Measurements from ENCODE around the gene EXD3.
"Not testable (repeated sequence)": the region's sequence is repeated elsewhere in the genome, so short reads cannot be mapped to it uniquely, and the experiment has no call there.

Gene EXD3

GRCh38 chr9:137380171-137380570 lies 42.8 kb downstream of the EXD3 start:
- DNase-seq (ENCODE audit: low read depth, low spot score), result no peak

DNA sequence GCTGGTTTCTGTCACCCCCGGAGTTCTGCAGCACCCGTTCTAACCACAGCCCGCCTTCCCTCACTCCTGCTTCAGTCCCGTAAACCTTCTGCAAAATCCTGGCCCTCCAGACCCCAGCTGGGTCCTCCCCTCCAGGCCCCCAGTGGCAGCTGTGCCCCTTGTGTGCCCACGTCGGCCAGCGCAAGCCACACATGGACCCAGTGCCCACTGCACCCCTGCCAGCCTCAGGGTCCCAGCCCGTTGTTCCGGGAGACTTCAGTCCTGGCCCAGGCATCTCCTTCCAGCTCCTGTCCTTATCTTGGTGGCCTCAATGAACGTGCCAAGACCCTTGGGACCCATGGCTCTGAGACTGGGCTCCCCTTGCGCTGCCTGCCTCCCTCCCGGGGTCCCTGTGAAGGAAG lies 43.2 kb downstream of the EXD3 start:
- DNase-seq (ENCODE audit: low read depth, low spot score), result no peak

DNA sequence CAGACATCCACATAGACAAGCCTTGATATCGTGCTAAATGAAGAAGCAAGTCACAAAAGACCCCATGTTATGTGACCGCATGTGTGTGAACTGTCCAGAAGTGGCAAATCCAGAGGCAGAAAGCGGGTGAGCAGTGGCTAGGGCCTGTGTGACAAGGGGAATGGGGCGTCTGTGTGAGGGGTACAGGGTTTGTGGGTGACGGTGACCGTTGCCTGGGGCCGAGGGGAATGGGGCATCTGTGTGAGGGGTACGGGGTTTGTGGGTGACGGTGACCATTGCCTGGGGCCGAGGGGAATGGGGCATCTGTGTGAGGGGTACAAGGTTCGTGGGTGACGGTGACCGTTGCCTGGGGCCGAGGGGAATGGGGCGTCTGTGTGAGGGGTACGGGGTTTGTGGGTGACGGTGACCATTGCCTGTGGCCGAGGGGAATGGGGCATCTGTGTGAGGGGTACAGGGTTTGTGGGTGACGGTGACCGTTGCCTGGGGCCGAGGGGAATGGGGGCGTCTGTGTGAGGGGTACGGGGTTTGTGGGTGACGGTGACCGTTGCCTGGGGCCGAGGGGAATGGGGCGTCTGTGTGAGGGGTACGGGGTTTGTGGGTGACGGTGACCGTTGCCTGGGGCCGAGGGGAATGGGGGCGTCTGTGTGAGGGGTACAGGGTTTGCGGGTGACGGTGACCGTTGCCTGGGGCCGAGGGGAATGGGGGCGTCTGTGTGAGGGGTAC lies 44.1 kb downstream of the EXD3 start:
- DNase-seq (ENCODE audit: low read depth, low spot score), result not testable (repeated sequence)

DNA sequence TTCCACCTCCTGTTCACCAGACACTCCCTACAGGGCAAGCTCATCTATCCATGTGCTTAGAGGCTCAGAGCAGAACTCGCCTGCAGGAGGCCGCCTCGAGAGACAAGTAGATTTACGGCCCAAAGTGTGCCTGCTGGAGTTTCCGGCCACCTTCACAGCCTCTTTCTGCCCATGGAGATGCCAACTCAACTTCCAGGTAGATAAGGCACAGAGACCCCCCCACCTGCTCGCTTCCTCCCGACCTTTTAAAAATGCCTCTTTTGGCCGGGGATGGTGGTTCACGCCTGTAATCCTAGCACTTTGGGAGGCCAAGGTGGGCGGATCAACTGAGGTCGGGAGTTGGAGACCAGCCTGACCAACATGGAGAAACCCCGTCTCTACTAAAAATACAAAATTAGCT lies 46.6 kb downstream of the EXD3 start:
- no peak for DNase-seq (ENCODE audit: low read depth, low spot score)

- no peak for DNase-seq (ENCODE audit: low read depth, low spot score)
Measured at GRCh38 chr9:137375321-137376058, 47.5 kb downstream of the EXD3 start.

DNA sequence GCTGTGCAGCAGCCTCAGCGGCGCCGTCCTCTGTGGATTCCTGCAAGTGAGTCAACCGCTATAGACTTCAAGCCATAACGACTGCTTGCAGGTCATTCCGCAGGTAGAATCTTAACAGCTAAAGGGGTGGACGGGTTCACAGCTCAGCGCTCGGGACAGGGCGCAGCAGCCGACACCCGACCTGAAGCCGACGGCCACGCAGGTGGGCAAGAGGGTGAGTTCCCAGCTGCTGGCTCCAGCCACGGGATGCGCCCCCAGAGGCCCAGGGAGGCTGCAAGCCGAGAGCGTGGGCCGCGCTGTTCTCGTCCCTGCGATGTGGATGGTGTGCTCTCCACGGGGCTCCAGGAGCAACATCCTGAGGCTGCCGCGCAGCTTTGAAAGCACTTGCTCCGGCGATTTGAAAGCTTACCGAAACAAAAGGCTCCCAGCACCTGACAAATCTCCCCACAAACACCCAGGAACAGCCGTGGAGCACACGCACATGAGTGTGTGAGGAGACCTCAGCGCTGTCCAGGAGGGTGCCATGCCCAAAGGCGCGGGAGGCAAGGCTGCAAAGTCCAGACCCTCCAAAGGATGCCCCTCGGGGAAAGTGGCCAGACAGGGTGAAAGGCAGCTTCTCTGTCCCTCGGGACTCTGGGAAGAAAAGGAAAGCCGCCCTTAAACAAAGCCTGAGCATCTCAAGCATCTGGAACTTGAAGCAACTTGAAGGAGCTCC lies 48.7 kb downstream of the EXD3 start:
- DNase-seq (ENCODE audit: low read depth, low spot score), result no peak

- no peak for DNase-seq (ENCODE audit: low read depth, low spot score)
Measured at GRCh38 chr9:137373611-137373980, 49.4 kb downstream of the EXD3 start.

GRCh38 chr9:137372693-137373610 lies 50.0 kb downstream of the EXD3 start:
- DNase-seq (ENCODE audit: low read depth, low spot score), result no peak

DNA sequence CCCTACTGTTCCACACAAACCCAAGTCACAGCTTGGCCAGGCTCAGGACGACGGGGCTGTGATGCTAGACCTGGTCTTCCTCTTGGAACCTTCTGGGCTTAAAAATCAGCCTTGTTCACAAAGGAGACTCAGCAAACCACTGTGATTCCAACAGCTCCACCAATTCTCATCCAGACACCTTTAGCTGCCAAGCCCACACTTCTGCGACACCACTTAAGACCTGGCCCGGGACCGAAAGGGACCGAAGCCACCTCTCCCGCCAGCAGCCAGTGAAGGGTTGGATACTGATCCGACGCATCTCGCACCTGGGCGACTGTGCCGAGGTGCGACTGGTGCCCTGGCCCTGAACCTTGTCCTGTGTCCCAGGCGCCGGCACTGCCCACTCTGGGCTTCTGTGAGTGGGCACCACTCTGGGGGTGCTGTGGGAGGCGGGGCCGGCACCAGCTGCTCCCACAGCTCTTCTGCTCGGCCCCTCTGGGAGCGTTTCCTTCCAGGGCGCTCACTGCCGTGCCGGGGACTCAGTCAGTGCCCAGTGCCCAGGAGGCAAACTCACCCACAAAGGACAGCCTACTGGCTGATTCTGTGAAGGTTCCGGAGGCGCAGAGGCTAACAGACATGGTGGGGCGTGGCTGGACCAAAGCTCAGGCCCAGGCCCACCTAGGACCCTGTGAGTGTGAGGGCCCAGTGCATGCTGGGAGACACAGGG lies 50.9 kb downstream of the EXD3 start:
- no peak for DNase-seq (ENCODE audit: low read depth, low spot score)

GRCh38 chr9:137371521-137371941 lies 51.4 kb downstream of the EXD3 start:
- no peak for DNase-seq (ENCODE audit: low read depth, low spot score)

DNA sequence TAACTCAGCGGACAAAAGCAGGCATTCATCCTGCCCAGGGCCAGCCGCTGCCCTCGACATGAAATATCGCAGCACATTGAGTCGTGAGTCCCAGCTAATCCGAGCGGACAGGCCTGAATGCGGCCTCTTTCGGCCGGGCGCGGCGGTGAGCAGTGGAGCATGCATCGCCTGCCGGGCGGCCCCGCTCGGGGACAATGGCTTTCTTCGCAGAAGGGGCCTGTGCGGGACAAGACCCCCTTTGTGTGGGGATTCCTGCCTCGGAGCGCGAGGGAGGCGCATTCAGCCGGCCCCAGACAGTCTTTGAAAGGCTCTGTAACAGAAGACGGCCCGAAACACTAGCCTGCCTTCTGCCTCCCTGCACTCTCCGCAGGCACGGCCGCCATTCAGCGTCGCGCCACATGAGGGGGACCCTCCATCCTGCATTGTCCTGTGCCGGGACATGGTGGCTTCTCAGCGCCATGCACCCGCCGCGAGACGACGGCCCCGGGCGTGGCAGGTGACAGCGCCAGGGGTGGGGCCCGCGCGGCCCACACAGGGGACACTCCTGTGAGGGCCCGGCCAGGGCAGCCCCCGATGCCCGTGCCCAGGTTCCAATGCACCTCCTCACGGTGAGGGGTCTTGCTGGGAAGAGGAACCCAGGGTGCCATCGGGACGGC lies 52.0 kb downstream of the EXD3 start:
- no peak for DNase-seq (ENCODE audit: low read depth, low spot score)

- no peak for DNase-seq (ENCODE audit: low read depth, low spot score)
Measured at GRCh38 chr9:137369911-137370764, 52.8 kb downstream of the EXD3 start.

GRCh38 chr9:137369061-137369787 lies 53.7 kb downstream of the EXD3 start:
- no peak for DNase-seq (ENCODE audit: low read depth, low spot score)

GRCh38 chr9:137368431-137369035 lies 54.4 kb downstream of the EXD3 start:
- no peak for DNase-seq (ENCODE audit: low read depth, low spot score)

- no peak for DNase-seq (ENCODE audit: low read depth, low spot score)
Measured at GRCh38 chr9:137367506-137368430, 55.2 kb downstream of the EXD3 start.

GRCh38 chr9:137366891-137367381 lies 56.0 kb downstream of the EXD3 start:
- DNase-seq (ENCODE audit: low read depth, low spot score), result no peak

- no peak for DNase-seq (ENCODE audit: low read depth, low spot score)
Measured at GRCh38 chr9:137366445-137366810, 56.5 kb downstream of the EXD3 start.
